Measurements from ENCODE around the gene SNRPA.

DNA sequence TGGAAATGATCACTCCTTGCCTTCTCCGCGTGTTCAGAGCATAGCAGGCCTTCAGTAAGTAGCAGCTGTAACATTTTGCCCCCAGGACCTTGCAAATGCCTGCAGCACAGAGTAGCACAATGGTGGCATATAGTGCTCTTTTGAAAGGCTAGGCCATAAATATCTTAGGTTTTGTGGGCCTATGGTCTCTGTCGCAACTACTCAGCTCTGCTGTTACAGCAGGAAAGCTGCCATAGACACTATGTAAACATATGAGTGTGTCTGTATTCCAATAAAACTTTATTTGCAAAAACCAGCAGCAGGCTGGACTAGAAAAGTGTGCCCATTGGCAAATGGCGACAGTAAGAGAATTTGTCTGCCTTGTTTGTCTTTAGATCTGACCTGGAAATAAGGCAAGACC lies 24.7 kb upstream of the SNRPA start:
- no peak for TF ChIP-seq CTCF (IDR thresholded peaks at IDR 0.05)
- no peak for TF ChIP-seq EP300 (IDR thresholded peaks at IDR 0.05)
- no peak for TF ChIP-seq POLR2AphosphoS5 (IDR thresholded peaks at IDR 0.05)
- no peak for TF ChIP-seq POLR2A (IDR thresholded peaks at IDR 0.05)
